Measurements from ENCODE around the gene HSPD1. TPM values are rescaled to one million over a fixed set of nuclear protein-coding genes. Genes with fewer than 3 reads are reported as not detected.
A peak's percentile ranks its signal among the peaks of the same experiment; 100 is the strongest.

Gene HSPD1
- total RNA-seq, 1 donor from 2014 or later, result 150 TPM

DNA sequence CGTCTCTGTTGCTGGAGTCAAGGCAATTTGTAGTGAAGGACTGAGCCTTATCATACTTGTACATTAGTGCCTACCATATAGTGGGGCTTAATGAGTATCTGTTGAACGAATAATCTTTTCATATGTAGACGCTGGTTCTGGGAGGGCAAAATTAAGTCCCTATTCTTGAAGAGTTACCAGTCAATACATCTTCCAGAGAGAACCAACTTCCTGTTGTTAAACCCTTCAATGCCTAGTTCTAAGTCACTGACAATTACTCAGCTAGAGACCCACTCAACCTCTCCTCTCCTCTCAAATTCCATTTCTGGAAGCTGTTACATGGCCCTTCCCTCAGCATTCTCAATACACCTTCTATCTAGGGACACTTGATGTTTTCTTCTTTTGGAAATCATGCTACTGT, 15.1 kb upstream of the HSPD1 start:
- Histone ChIP-seq H3K27me3 (ENCODE audit: low read depth) (no peaks in the 10 kb centered on the region), H3K36me3 (no peaks in the 10 kb centered on the region), H3K9me3 (no peaks in the 10 kb centered on the region), H3K27ac (peak overlapping the region; percentile 95), H3K4me1 (peaks cover 25% of the 10 kb centered on the region), H3K4me3 (peak overlapping the region; percentile 93)
- TF ChIP-seq CTCF (IDR thresholded peaks at IDR 0.05), result no peak
- intact Hi-C loops (cut with DNase I), result no loop called here
- no peak for ATAC-seq
- DNase-seq, result no peak

GRCh38 chr2:197513915-197514314, 14.3 kb upstream of the HSPD1 start:
- ATAC-seq (no peak), DNase-seq (no peak)
- H3K27ac ChIP-seq, result no peak overlapping the region
- TF ChIP-seq CTCF (IDR thresholded peaks at IDR 0.05), result no peak
- no peak overlapping the region for H3K4me3 ChIP-seq
- H3K4me1 ChIP-seq, result peaks cover 21% of the 10 kb centered on the region
- no peaks in the 10 kb centered on the region for H3K27me3 ChIP-seq (ENCODE audit: low read depth)
- intact Hi-C loops (cut with DNase I), result no loop called here
- no peaks in the 10 kb centered on the region for H3K36me3 ChIP-seq
- no peaks in the 10 kb centered on the region for H3K9me3 ChIP-seq

- no peaks in the 10 kb centered on the region for H3K9me3 ChIP-seq
- H3K4me3 ChIP-seq, result no peak overlapping the region
- H3K27ac ChIP-seq, result no peak overlapping the region
- H3K36me3 ChIP-seq, result peaks cover 30% of the 10 kb centered on the region
- intact Hi-C loops (cut with DNase I), result loop anchor here (10.0 kb wide), 1 partner anchor 268 kb away; no protein-coding TSS in a partner anchor
- ATAC-seq (no peak), DNase-seq (no peak)
- H3K27me3 ChIP-seq (ENCODE audit: low read depth), result no peaks in the 10 kb centered on the region
- no peak for TF ChIP-seq CTCF (IDR thresholded peaks at IDR 0.05)
- H3K4me1 ChIP-seq, result peaks cover 14% of the 10 kb centered on the region
Measured at GRCh38 chr2:197506658-197507057, 7.0 kb upstream of the HSPD1 start.

DNA sequence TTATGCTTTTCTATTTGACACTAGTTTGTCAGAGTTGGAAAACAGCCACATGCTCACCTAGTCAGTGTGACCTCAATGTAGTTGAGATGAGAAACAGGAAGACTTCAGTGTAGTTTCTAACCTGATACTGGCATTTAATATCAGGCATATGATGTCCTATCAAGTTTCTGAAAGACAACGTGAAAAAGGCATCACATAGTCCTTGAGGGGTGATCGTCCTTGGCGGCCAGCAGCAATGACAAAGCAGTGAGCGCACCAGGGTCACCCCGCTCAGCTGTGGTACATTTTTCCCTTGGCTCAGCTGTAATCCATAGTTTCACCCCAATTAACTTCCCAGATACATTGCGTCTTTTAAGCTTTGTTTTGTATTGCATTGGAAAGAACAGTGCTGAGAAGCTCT, 4.9 kb upstream of the HSPD1 start:
- Histone ChIP-seq H3K36me3 (peaks cover 30% of the 10 kb centered on the region), H3K4me1 (peaks cover 22% of the 10 kb centered on the region), H3K4me3 (no peak overlapping the region), H3K27me3 (ENCODE audit: low read depth) (no peaks in the 10 kb centered on the region), H3K27ac (no peak overlapping the region), H3K9me3 (no peaks in the 10 kb centered on the region)
- TF ChIP-seq CTCF (IDR thresholded peaks at IDR 0.05), result no peak
- intact Hi-C loops (cut with DNase I), result loop anchor here (10.0 kb wide), 1 partner anchor 270 kb away; no protein-coding TSS in a partner anchor
- DNase-seq, result no peak
- no peak for ATAC-seq

DNA sequence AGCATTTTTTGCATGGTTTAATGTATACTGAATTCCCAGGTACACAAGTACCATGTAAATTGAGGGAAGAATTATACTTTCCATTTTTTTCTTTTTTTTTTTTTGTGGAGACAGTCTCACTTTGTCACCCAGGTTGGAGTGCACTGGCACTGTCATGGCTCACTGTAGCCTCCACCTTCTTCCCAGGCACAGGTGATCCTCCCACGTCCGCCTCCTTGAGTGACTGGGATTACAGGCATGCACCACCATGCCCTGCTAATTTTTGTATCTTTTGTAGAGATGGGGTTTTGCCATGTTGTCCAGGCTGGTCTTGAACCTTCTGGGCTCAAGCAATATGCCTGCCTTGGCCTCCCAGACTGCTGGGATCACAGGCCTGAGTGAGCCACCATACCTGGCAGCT, 4.4 kb upstream of the HSPD1 start:
- Histone ChIP-seq H3K4me3 (no peak overlapping the region), H3K27me3 (ENCODE audit: low read depth) (no peaks in the 10 kb centered on the region), H3K4me1 (peaks cover 22% of the 10 kb centered on the region), H3K27ac (no peak overlapping the region), H3K9me3 (no peaks in the 10 kb centered on the region), H3K36me3 (peaks cover 30% of the 10 kb centered on the region)
- ATAC-seq (no peak), DNase-seq (no peak)
- intact Hi-C loops (cut with DNase I), result loop anchor here (10.0 kb wide), 1 partner anchor 271 kb away; no protein-coding TSS in a partner anchor
- no peak for TF ChIP-seq CTCF (IDR thresholded peaks at IDR 0.05)

DNA sequence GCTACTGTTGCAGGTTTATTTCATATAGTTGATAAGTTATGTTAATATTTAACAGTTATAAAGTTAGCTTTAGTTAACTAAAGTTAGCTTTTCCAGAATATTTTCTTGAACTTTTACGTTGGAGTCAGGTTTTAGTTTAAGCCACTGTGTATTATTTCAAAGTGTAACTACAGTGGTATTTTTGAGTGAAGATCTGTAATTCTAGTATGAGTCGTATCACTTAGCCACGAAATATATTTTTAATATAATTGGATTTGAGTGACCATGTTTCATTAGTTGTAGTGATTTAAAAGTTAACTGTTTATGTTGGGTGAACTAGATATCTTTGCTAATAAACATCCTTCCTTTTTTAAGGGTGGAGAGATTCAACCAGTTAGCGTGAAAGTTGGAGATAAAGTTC, 3.0 kb upstream of the HSPD1 start:
- H3K36me3 ChIP-seq, result peaks cover 32% of the 10 kb centered on the region
- H3K27me3 ChIP-seq (ENCODE audit: low read depth), result no peaks in the 10 kb centered on the region
- intact Hi-C loops (cut with DNase I), result loop anchor here (10.0 kb wide), 1 partner anchor 272 kb away; no protein-coding TSS in a partner anchor
- TF ChIP-seq CTCF (IDR thresholded peaks at IDR 0.05), result no peak
- H3K4me3 ChIP-seq, result no peak overlapping the region
- no peak for ATAC-seq
- DNase-seq, result no peak
- H3K4me1 ChIP-seq, result peaks cover 32% of the 10 kb centered on the region
- no peaks in the 10 kb centered on the region for H3K9me3 ChIP-seq
- no peak overlapping the region for H3K27ac ChIP-seq

Measured in lower lobe of right lung (tissue), 2 donors.